Uterus (tissue), 4 donors: Measurements from ENCODE around the gene ARL3. TPM values are rescaled to one million over a fixed set of nuclear protein-coding genes. Genes with fewer than 3 reads are reported as not detected.

ENCODE experiments used
- DNase-seq, 2 donors: peaks; one replicate each; pipeline ENCODE4 v3.0.0-alpha.2; 2019 to 2020
- H3K27ac ChIP-seq, 2 donors: fragments of 200-600 bp; sonication (generic); 1 replicate in 1 of 2; 2 replicates in 1 of 2; pipeline ENCODE4 v1.5.1; 2016 to 2018
- H3K27me3 ChIP-seq, 2 donors: fragments of 200-600 bp; sonication (generic); one replicate each; pipeline ENCODE4 v1.5.1; 2018 to 2019; ENCODE audit warnings: control low read depth in 1 of 2
- H3K36me3 ChIP-seq, 2 donors: fragments of 200-600 bp; sonication (generic); one replicate each; pipeline ENCODE4 v1.5.1; 2019; ENCODE audit warnings: control low read depth in 1 of 2
- H3K4me1 ChIP-seq, 2 donors: fragments of 200-600 bp; sonication (generic); one replicate each; pipeline ENCODE4 v1.5.1; 2018 to 2019; ENCODE audit warnings: control low read depth in 1 of 2
- H3K4me3 ChIP-seq, 2 donors: fragments of 200-600 bp; sonication (generic); 1 replicate in 1 of 2; 2 replicates in 1 of 2; pipeline ENCODE4 v1.5.1; 2018 to 2019; ENCODE audit warnings: mild to moderate bottlenecking in 1 of 2
- H3K9me3 ChIP-seq, 2 donors: fragments of 200-600 bp; sonication (generic); one replicate each; pipeline ENCODE4 v1.5.1; 2019; ENCODE audit warnings: control low read depth in 1 of 2
- CTCF ChIP-seq, 4 experiments: fragments of 200-600 bp in 2 of 4; fragments of 450-650 bp in 2 of 4; sonication (generic) in 2 of 4; IDR thresholded peaks; one replicate each; pipeline ENCODE4 v1.5.1; 2016 to 2019; ENCODE audit warnings: antibody characterized with exemption in 4 of 4, mild to moderate bottlenecking in 2 of 4, moderate library complexity in 1 of 4
- POLR2A ChIP-seq, 2 donors: fragments of 450-650 bp; IDR thresholded peaks; one replicate each; pipeline ENCODE4 v1.6.1; 2016; ENCODE audit warnings: antibody characterized with exemption in 2 of 2, mild to moderate bottlenecking in 1 of 2, moderate library complexity in 1 of 2
- intact Hi-C: fragments of 100-400 bp; cut with DNase I; formaldehyde crosslinking; loops from one replicate; pipeline ENCODE4 v1.15.1; 2023; ENCODE audit warnings: low total_unique reads
- total RNA-seq, 4 donors: library from RNA; depleted of rRNA in 3 of 4; stranded (reverse); fragments of >200 nt in 3 of 4; gene quantifications; one replicate each; pipeline versions ENCODE4 v1.1.0 to v1.2.4, GENCODE V29; 2014 to 2023
- donor health status: DM: yes; HTN: yes; CAD: no.

Gene ARL3
- total RNA-seq, 4 donors from 2014 or later: 7.1 to 19.9 (median 11.0) TPM

GRCh38 chr10:102752934-102753664 lies 38.9 kb upstream of the ARL3 start:
- H3K36me3 ChIP-seq: no peaks in the 10 kb centered on the region
- H3K4me1 ChIP-seq: peaks cover 14 to 20% of the 10 kb centered on the region in 2 donors
- H3K27ac ChIP-seq: peak overlapping the region; percentile 82 to 85
- no peaks in the 10 kb centered on the region for H3K27me3 ChIP-seq
- H3K4me3 ChIP-seq: no peak overlapping the region
- H3K9me3 ChIP-seq: no peaks in the 10 kb centered on the region
- TF ChIP-seq POLR2A (IDR thresholded peaks at IDR 0.05): no peak
- peak; percentile 47 to 63 (median 58) for TF ChIP-seq CTCF (IDR thresholded peaks at IDR 0.05)
- peak in 1 of 2 donors; percentile 51 for DNase-seq
- intact Hi-C loops: no loop called here

DNA sequence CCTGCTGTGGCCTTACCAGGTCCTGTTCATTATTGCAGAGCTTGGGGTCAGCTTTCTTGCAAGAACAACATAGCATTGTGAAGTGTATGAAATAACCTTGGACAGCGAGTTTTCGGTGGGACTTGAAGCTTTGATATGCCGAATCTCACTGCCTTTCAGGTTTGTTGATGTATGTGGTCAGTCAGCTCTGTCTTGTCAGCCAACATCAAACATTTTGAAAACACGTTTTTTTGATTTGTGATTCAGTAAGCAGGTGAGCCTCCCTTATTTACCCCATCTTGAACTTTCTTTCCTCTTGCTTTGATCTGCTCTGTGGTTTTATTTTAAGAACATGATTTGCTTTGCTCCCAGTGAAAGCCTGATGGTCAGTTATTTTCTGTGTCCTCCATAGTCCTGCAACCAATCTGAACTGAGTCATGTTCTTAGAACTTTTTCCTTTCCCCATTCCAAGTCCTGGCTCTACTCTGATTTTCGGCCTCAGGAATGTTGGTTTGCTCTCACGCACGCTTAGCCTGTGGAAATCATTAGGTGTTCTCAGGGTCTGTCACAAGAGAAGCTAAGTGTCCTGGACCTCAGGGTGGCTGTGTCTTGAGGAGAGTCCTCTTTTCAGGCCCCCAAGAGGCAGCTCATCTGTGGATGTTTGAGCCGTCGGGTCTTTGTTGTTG lies 38.2 kb upstream of the ARL3 start:
- peak; percentile 57 to 63 for DNase-seq
- TF ChIP-seq POLR2A (IDR thresholded peaks at IDR 0.05): no peak
- no peak for TF ChIP-seq CTCF (IDR thresholded peaks at IDR 0.05)
- intact Hi-C loops: no loop called here
- H3K36me3 ChIP-seq: no peaks in the 10 kb centered on the region
- H3K27ac ChIP-seq: peak overlapping the region; percentile 82 to 85
- H3K4me1 ChIP-seq: peaks cover 14 to 20% of the 10 kb centered on the region in 2 donors
- no peaks in the 10 kb centered on the region for H3K27me3 ChIP-seq
- H3K9me3 ChIP-seq: no peaks in the 10 kb centered on the region
- no peak overlapping the region for H3K4me3 ChIP-seq

GRCh38 chr10:102745157-102745556 lies 31.0 kb upstream of the ARL3 start:
- Histone ChIP-seq H3K27me3 (no peaks in the 10 kb centered on the region), H3K9me3 (no peaks in the 10 kb centered on the region), H3K4me1 (peaks cover 0 to 4% of the 10 kb centered on the region in 2 donors), H3K4me3 (peak overlapping the region in 1 of 2 donors; percentile 98), H3K27ac (peak overlapping the region; percentile 88 to 90), H3K36me3 (no peaks in the 10 kb centered on the region)
- intact Hi-C loops: loop anchor here (10.0 kb wide), 1 partner anchor 50 kb away; no protein-coding TSS in a partner anchor
- no peak for DNase-seq
- no peak for TF ChIP-seq POLR2A (IDR thresholded peaks at IDR 0.05)
- TF ChIP-seq CTCF (IDR thresholded peaks at IDR 0.05): no peak

DNA sequence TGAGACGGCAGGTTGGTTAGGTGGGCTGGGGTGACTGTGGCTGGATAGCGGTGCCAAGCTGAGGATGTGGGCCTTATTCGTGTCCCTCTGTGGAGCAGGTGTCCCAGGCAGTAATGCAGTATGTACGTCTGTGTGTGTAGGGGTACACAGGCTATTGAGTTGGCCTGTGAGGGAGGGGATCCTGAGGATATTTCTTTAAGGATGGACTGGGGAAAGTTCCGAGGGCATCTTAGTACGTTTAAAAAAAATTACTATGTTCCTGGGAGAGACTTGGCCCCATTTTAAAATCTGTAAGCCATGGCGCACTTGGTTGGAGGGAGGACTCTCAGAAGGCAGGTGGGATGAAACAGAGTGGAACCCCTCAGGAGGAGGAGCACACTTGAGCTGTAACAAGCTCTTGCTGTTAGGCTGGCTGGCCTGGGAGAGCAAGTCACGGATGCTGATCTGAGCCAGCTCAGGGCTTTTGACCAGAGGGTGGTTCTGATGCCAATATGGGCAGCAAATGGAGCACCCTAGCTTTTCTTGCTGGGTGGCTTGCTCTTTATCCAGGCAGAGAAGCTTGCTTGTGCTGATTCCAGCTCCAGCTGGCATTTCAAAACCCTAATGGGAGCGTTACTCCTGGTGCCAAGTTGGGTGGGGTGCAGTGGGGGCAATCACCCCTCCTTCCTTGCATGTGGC lies 30.3 kb upstream of the ARL3 start:
- peak overlapping the region; percentile 88 to 90 for H3K27ac ChIP-seq
- H3K27me3 ChIP-seq: no peaks in the 10 kb centered on the region
- H3K4me1 ChIP-seq: peaks cover 0 to 4% of the 10 kb centered on the region in 2 donors
- intact Hi-C loops: loop anchor here (10.0 kb wide), 1 partner anchor 50 kb away; no protein-coding TSS in a partner anchor
- H3K9me3 ChIP-seq: no peaks in the 10 kb centered on the region
- TF ChIP-seq CTCF (IDR thresholded peaks at IDR 0.05) (no peak), POLR2A (IDR thresholded peaks at IDR 0.05) (no peak)
- no peaks in the 10 kb centered on the region for H3K36me3 ChIP-seq
- peak overlapping the region; percentile 98 to 99 for H3K4me3 ChIP-seq
- DNase-seq: no peak
